GM12878 (cell line): ENCODE data around the gene NPDC1.

ENCODE experiments used
- CTCF ChIP-seq, 3 experiments: IDR thresholded peaks in 2 of 3; conservative IDR thresholded peaks in 1 of 3; 2 replicates each; pipeline ENCODE4 v1.5.1; 2011; ENCODE audit warnings: low read depth in 3 of 3, low read length in 3 of 3, mild to moderate bottlenecking in 3 of 3, control low read depth in 2 of 3, moderate library complexity in 2 of 3, inconsistent platforms in 1 of 3, mixed read lengths in 1 of 3; ENCODE audit not compliant: control insufficient read depth in 2 of 3, insufficient read depth in 1 of 3; ENCODE audit errors: extremely low read depth in 1 of 3
- GABPA ChIP-seq: IDR thresholded peaks from 2 replicates; pipeline ENCODE4 v1.6.1; 2014; ENCODE audit warnings: antibody characterized with exemption, low read depth, mild to moderate bottlenecking, inconsistent platforms
- TF ChIP-seq, protein P1 (sequence below): fragments of 450-650 bp; formaldehyde crosslinking; IDR thresholded peaks from 2 replicates; pipeline ENCODE4 v1.4.0; 2022; ENCODE audit warnings: mild to moderate bottlenecking, moderate library complexity

- TF ChIP-seq CTCF (IDR thresholded peaks at IDR 0.05 in 2 of 3, conservative IDR thresholded peaks at IDR 0.05 in 1 of 3; ENCODE audit: control insufficient read depth in 2 of 3, extremely low read depth in 1 of 3, insufficient read depth in 1 of 3, low read depth in 3 of 3, low read length in 3 of 3) = no peak
- TF ChIP-seq, protein P1, sequence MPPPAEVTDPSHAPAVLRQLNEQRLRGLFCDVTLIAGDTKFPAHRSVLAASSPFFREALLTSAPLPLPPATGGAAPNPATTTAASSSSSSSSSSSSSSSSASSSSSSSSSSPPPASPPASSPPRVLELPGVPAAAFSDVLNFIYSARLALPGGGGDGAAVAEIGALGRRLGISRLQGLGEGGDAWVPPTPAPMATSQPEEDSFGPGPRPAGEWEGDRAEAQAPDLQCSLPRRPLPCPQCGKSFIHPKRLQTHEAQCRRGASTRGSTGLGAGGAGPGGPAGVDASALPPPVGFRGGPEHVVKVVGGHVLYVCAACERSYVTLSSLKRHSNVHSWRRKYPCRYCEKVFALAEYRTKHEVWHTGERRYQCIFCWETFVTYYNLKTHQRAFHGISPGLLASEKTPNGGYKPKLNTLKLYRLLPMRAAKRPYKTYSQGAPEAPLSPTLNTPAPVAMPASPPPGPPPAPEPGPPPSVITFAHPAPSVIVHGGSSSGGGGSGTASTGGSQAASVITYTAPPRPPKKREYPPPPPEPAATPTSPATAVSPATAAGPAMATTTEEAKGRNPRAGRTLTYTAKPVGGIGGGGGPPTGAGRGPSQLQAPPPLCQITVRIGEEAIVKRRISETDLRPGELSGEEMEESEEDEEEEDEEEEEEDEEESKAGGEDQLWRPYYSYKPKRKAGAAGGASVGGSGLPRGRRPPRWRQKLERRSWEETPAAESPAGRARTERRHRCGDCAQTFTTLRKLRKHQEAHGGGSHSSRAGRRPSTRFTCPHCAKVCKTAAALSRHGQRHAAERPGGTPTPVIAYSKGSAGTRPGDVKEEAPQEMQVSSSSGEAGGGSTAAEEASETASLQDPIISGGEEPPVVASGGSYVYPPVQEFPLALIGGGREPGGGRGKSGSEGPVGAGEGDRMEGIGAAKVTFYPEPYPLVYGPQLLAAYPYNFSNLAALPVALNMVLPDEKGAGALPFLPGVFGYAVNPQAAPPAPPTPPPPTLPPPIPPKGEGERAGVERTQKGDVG (CRISPR knock-in tag) = no peak
- TF ChIP-seq GABPA = no peak
Observed at GRCh38 chr9:137058521-137059234, 12.7 kb upstream of the NPDC1 start.
